Kidney tubule cell (primary cell): ENCODE measurements around the gene TAS2R40.

Source experiments
- DNase-seq: peaks from one replicate; pipeline ENCODE4 v3.0.0-alpha.2; 2018; ENCODE audit warnings: low spot score

The TAS2R40 gene

DNA sequence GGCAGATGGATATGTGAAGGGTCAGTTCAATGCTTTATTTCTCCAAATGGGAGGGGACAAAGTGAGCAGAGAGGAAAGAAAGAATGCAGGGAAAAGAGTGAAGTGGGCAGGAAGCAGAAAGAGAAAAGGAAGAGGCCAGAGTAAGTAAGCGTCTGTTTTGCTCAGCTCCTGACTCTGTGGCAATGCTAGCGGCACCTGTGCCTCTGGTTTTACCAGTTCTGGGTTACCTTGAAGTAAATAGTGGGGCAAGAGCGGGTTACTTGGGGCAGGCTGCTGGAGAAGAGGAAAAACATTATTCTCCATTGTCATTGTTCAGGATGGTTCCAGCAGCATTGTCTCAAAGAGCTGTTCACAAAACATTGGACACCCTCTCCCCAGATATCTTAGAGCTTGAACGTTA is 1.9 kb downstream of the TAS2R40 start:
- no peak for DNase-seq

- DNase-seq, result no peak
Observed at GRCh38 chr7:143225047-143225446, 3.2 kb downstream of the TAS2R40 start.

GRCh38 chr7:143227806-143228205 is 6.0 kb downstream of the TAS2R40 start:
- DNase-seq, result no peak

DNA sequence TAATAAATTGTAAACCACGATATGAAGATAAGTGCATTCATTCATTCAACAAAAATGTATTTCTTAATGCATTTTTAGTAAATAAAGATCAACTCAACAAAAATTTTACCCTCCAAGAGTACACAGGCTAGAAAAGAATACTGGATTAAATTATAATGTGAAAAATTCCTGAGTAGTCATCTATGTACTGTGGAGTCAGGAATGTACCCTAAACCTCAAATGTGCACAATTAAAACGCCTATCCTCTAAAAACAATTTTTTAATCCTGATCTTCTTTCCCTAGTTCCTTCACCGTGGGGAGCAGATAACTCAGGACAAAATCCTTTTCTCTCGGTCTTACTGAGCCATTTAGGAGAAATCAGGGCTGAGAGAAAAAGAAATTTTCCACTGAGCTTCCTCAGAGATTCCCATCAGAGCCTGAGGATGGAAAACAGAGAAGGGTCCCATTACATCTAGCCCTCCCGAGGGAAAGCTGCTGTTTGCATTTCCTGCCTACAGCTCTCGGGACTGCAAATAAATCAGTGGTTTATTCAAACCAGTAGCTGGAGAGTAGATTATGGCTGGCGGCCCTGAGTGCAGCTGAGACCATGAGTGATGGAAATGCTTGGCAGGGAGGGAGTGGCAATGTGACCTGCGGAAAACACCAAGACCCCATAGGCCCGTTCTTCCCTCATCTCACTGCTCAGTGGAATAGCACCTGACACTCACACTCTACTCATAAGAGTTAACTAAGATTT is 7.4 kb downstream of the TAS2R40 start:
- DNase-seq, result no peak

DNA sequence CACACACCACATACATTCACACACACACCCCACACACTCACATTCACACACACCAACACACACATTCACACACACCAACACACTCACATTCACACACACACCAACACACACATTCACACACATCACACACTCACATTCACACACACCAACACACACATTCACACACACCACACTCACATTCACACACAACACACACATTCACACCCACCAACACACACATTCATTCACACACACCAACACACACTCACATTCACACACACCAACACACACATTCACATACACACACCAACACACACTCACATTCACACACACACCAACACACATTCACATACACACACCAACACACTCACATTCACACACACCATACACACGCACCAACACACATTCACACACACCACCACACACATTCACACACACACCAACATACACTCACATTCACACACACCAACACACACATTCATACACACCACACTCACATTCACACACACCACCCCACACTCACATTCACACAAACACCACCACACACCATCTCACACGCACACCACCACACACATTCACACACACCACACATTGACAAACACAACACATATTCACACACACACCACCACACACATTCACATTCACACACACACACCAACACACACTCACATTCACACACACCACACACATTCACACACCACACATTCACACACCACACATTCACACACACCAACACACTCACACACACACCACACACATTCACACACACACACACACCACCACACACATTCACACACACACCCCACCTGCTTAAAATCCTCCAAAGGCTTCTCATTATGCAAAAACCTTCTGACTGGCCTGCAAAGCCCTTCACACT is 9.0 kb downstream of the TAS2R40 start:
- no peak for DNase-seq

GRCh38 chr7:143233816-143234532 is 12.1 kb downstream of the TAS2R40 start:
- no peak for DNase-seq

DNA sequence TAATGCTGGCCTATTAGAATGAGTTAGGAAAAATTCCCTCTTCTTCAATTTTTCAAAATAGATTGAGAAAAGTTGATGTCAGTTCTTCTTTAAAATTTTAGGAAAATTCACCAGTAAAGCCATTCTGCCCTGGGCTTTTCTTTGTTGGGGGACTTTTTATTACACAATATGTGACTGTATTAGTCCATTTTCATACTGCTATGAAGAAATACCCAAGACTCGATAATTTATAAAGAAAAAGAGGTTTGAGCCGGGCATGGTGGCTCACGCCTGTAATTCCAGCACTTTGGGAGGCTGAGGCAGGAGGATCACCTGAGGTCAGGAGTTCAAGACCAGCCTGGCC is 12.7 kb downstream of the TAS2R40 start:
- no peak for DNase-seq

DNA sequence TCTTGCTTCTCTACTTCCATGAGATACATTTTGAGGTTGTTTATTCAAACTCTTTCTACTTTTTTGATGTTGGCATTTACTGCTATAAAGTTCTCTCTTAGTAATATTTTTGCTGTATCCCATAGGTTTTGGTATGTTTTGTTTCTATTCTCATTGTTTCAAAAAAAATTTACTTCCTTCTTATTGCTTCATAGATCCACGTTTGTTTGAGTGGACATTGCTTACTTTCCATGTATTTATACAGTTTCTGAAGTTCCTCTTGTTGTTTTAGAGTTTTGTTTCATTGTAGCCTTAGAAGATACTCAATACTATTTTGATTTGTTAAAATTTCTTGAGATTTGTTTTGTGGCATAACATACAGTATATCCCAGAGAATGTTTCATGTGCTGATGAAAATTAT is 13.7 kb downstream of the TAS2R40 start:
- no peak for DNase-seq

DNA sequence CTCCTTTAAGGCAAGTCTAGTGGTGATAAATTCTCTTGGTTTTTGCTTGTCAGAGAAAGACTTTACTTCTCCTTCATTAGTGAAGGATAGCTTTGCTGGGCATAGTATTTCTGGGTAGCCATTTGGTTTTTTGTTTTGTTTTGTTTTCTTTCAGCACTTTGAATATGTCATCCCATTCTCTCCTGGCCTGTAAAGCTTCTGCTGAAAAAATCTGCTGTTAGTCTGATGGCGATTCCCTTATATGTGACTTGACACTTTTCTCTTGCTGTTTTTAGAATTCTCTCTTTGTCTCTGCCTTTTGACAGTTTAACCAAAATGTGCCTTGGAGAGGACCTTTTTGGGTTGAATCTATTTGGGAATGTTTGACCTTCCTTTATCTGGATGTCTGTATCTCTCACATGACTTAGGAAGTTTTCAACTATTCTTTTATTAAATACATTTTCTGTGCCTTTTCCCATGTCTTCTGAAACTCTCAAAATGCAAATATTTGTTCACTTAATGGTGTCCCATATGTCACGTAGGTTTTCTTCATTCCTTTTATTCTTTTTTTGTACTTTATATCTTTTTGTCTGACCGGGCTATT is 14.7 kb downstream of the TAS2R40 start:
- DNase-seq, result no peak

DNA sequence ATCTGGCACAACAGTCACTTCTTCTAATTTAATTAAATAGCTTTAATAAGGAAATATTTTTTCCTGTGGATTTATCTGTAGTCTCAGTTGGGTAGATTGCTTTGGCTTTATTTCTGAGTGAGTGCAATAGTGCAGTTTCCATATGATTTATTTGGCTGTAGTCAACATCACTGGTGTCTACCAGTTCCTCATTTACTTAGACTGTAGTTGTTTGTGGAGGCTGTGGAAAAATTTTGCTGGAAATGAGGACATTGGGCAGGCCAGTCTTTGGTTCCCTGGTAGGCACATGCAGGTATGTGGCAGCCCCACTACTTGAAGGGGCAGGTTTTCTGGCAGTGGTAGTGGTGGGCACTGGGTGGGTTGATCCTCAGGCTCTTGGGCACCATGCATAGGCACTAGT is 15.5 kb downstream of the TAS2R40 start:
- DNase-seq, result no peak

GRCh38 chr7:143238289-143238980 is 16.6 kb downstream of the TAS2R40 start:
- DNase-seq, result no peak

DNA sequence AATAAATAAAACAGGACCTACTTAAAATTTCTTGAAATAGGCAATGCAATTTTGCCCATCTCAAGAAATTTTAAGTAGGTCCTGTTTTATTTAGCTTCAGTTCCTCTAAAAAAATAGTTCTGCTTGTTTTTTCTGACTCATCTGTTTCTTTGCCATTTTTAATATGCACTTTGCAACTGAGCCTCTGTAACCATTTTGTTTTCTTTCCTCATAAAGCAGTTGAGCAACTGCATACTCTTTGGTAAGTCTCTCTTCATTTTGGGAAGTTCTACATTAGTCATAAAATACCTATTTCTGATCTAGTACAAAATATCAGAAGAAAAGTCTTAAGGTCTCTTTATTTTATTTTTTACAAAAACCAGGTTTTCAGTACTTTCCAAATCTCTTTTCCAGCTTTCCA is 18.0 kb downstream of the TAS2R40 start:
- DNase-seq, result no peak

- DNase-seq, result peak; percentile 74
Observed at GRCh38 chr7:143240291-143241168, 18.7 kb downstream of the TAS2R40 start.

GRCh38 chr7:143242306-143242705 is 20.5 kb downstream of the TAS2R40 start:
- DNase-seq, result no peak

- no peak for DNase-seq
Observed at GRCh38 chr7:143243111-143243510, 21.3 kb downstream of the TAS2R40 start.

- no peak for DNase-seq
Observed at GRCh38 chr7:143243614-143244013, 21.8 kb downstream of the TAS2R40 start.

DNA sequence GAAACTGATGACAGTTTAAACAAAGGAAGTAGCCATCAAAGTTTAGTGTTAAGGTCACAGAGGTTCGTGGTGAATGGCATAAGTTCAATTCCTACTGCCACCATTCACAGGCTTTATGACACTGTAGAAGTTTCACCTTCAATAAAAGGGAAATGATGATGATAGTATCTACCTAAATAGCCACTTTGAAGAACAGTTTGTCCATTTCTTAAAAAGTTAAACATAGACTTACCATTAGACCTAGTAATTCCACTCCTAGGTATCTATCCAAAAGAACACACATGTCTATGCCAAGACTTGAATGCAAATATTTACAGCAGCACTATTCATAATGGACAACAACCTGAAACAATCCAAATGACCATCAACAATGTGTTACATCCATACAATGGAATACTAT is 22.5 kb downstream of the TAS2R40 start:
- no peak for DNase-seq

DNA sequence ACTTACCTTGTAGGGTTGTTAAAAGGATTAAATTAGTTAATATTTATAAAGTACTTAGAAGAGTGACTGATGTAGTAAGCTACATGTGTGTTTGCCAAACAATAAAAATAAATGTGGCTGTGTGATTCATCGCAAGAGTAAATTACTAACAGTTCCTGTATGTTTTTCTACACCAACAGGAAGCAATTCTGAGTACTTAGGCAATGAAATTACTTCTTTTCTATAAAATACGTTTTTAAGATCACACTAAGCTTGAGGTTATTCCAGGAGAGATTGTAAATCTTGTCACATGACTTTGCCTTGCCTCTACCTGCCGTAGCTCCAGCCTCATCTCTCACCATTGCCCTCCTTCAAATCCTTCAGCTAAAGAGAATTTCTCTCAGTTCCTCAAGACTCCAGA is 23.3 kb downstream of the TAS2R40 start:
- DNase-seq, result peak; percentile 43

DNA sequence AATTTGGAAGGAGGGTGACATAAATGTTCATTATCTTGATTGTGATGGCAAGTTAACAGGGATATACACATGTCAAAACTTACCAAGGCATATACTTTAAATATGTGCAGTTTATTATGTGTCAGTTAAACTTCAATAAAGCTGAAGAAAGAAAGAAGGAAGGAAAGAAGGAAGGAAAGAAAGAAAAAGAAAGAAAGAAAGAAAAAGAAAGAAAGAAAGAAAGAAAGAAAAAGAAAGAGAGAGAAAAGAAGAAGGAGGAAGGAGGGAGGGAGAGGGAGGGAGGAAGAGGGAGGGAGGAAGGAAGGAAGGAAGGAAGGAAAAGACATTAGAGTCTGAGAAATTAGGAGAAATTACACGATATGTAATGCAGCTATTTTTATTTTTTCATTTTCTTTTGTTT is 25.5 kb downstream of the TAS2R40 start:
- no peak for DNase-seq

GRCh38 chr7:143248761-143249354 is 27.0 kb downstream of the TAS2R40 start:
- DNase-seq, result peak; percentile 49

- no peak for DNase-seq
Observed at GRCh38 chr7:143250199-143250598, 28.4 kb downstream of the TAS2R40 start.
